HepG2 (cell line): ENCODE measurements around the gene LTA4H. TPM values are rescaled to one million over a fixed set of nuclear protein-coding genes. Genes with fewer than 3 reads are reported as not detected.
A peak's percentile ranks its signal among the peaks of the same experiment; 100 is the strongest.

ENCODE experiments used
- CAMTA2 ChIP-seq: sonication (generic); formaldehyde crosslinking; IDR thresholded peaks from 2 replicates; pipeline ENCODE4 v1.4.0; 2020; ENCODE audit warnings: mild to moderate bottlenecking, missing genetic modification reagents, borderline replicate concordance
- DR1 ChIP-seq: sonication (generic); formaldehyde crosslinking; IDR thresholded peaks from 2 replicates; pipeline ENCODE4 v1.8.0; 2021; ENCODE audit warnings: mild to moderate bottlenecking, missing genetic modification reagents, inconsistent platforms
- MATR3 ChIP-seq: sonication (generic); formaldehyde crosslinking; IDR thresholded peaks from 2 replicates; pipeline ENCODE4 v1.4.0; 2020; ENCODE audit warnings: missing genetic modification reagents
- NFYB ChIP-seq: sonication (generic); formaldehyde crosslinking; IDR thresholded peaks from 2 replicates; pipeline ENCODE4 v1.4.0; 2020; ENCODE audit warnings: missing genetic modification reagents
- NR2F6 ChIP-seq, 2 experiments: IDR thresholded peaks; 2 replicates each; pipeline ENCODE4 v1.6.1; 2016; ENCODE audit warnings: antibody characterized with exemption in 1 of 2, mild to moderate bottlenecking in 1 of 2
- SALL1 ChIP-seq: sonication (generic); formaldehyde crosslinking; IDR thresholded peaks from 2 replicates; pipeline ENCODE4 v1.8.0; 2022; ENCODE audit warnings: mild to moderate bottlenecking, missing genetic modification reagents
- ZNF30 ChIP-seq: sonication (generic); formaldehyde crosslinking; IDR thresholded peaks from 2 replicates; pipeline ENCODE4 v1.5.0; 2020; ENCODE audit warnings: mild to moderate bottlenecking, missing genetic modification reagents
- ZNF510 ChIP-seq: sonication (generic); formaldehyde crosslinking; IDR thresholded peaks from 2 replicates; pipeline ENCODE4 v1.4.0; 2020; ENCODE audit warnings: low read depth, mild to moderate bottlenecking, missing genetic modification reagents
- ZSCAN25 ChIP-seq: sonication (generic); formaldehyde crosslinking; IDR thresholded peaks from 2 replicates; pipeline ENCODE4 v1.8.0; 2022; ENCODE audit warnings: mild to moderate bottlenecking, missing genetic modification reagents
- polyA plus RNA-seq, 8 experiments: library from polyadenylated mRNA; depleted of rRNA in 3 of 8; stranded (reverse) in 7 of 8; unstranded in 1 of 8; fragments of >200 nt; fragmentation: Illumina TruSeq in 4 of 8; extraction: Trizol in 4 of 8; gene quantifications; 2 replicates each; pipeline versions ENCODE4 v1.2.1 to v1.2.3, GENCODE V29; 2011 to 2016; ENCODE audit warnings: low read depth in 4 of 8, missing spikeins in 1 of 8, mixed read lengths in 1 of 8; ENCODE audit not compliant: insufficient read depth in 1 of 8
- total RNA-seq, 5 experiments: library from RNA; depleted of rRNA; stranded (reverse); fragments of >200 nt; fragmentation: Illumina TruSeq; extraction: Trizol; gene quantifications; 2 replicates each; pipeline ENCODE4 v1.2.3, GENCODE V29; 2016; ENCODE audit warnings: low read depth in 1 of 5
- TF ChIP-seq, protein P1 (sequence below): sonication (generic); formaldehyde crosslinking; IDR thresholded peaks from 2 replicates; pipeline ENCODE4 v1.9.0; 2021; ENCODE audit warnings: mild to moderate bottlenecking, missing genetic modification reagents
- TF ChIP-seq, protein P2 (sequence below): IDR thresholded peaks from 2 replicates; pipeline ENCODE4 v1.6.1; 2016; ENCODE audit warnings: low read depth
- TF ChIP-seq, protein P3 (sequence below): IDR thresholded peaks from 2 replicates; pipeline ENCODE4 v1.6.1; 2016; ENCODE audit warnings: missing compliant biosample characterization, missing genetic modification reagents, borderline replicate concordance
- TF ChIP-seq, protein P4 (sequence below): IDR thresholded peaks from 2 replicates; pipeline ENCODE4 v1.4.0; 2020; ENCODE audit warnings: mild to moderate bottlenecking, missing genetic modification reagents
- TF ChIP-seq, protein P5 (sequence below): sonication (generic); formaldehyde crosslinking; IDR thresholded peaks from 2 replicates; pipeline ENCODE4 v1.9.0; 2021; ENCODE audit warnings: missing genetic modification reagents, mild to moderate bottlenecking, borderline replicate concordance

The LTA4H gene
- total and polyA plus RNA-seq, 2 of the 13 experiments (the other 11 are each of a cell fraction or from before 2014, with no cell fraction given) = 87.5 to 90.4 TPM

DNA sequence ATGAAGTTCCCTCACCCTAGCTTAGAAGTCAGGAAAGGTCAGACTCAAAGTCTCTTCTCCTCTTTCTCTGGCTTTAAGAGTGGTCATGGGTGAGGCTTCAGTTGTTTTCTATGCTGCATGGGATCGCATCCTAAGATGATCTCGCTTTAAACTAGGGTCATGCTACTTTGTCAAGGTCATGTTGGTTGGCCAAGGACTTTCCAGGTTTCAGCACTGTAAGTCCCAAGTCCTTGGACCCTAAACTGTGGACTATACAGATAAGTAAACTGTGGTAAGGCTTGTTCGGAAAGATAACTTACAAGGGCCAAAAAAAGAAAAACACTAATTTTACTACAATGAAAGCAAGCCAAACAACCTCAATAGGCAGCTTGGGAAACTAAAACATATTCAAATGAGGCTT lies 56.6 kb downstream of the LTA4H start (continued):
- TF ChIP-seq, protein P1, sequence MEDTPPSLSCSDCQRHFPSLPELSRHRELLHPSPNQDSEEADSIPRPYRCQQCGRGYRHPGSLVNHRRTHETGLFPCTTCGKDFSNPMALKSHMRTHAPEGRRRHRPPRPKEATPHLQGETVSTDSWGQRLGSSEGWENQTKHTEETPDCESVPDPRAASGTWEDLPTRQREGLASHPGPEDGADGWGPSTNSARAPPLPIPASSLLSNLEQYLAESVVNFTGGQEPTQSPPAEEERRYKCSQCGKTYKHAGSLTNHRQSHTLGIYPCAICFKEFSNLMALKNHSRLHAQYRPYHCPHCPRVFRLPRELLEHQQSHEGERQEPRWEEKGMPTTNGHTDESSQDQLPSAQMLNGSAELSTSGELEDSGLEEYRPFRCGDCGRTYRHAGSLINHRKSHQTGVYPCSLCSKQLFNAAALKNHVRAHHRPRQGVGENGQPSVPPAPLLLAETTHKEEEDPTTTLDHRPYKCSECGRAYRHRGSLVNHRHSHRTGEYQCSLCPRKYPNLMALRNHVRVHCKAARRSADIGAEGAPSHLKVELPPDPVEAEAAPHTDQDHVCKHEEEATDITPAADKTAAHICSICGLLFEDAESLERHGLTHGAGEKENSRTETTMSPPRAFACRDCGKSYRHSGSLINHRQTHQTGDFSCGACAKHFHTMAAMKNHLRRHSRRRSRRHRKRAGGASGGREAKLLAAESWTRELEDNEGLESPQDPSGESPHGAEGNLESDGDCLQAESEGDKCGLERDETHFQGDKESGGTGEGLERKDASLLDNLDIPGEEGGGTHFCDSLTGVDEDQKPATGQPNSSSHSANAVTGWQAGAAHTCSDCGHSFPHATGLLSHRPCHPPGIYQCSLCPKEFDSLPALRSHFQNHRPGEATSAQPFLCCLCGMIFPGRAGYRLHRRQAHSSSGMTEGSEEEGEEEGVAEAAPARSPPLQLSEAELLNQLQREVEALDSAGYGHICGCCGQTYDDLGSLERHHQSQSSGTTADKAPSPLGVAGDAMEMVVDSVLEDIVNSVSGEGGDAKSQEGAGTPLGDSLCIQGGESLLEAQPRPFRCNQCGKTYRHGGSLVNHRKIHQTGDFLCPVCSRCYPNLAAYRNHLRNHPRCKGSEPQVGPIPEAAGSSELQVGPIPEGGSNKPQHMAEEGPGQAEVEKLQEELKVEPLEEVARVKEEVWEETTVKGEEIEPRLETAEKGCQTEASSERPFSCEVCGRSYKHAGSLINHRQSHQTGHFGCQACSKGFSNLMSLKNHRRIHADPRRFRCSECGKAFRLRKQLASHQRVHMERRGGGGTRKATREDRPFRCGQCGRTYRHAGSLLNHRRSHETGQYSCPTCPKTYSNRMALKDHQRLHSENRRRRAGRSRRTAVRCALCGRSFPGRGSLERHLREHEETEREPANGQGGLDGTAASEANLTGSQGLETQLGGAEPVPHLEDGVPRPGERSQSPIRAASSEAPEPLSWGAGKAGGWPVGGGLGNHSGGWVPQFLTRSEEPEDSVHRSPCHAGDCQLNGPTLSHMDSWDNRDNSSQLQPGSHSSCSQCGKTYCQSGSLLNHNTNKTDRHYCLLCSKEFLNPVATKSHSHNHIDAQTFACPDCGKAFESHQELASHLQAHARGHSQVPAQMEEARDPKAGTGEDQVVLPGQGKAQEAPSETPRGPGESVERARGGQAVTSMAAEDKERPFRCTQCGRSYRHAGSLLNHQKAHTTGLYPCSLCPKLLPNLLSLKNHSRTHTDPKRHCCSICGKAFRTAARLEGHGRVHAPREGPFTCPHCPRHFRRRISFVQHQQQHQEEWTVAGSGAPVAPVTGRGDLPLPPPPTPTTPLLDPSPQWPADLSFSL (CRISPR knock-in tag) = no peak
- TF ChIP-seq, protein P2, sequence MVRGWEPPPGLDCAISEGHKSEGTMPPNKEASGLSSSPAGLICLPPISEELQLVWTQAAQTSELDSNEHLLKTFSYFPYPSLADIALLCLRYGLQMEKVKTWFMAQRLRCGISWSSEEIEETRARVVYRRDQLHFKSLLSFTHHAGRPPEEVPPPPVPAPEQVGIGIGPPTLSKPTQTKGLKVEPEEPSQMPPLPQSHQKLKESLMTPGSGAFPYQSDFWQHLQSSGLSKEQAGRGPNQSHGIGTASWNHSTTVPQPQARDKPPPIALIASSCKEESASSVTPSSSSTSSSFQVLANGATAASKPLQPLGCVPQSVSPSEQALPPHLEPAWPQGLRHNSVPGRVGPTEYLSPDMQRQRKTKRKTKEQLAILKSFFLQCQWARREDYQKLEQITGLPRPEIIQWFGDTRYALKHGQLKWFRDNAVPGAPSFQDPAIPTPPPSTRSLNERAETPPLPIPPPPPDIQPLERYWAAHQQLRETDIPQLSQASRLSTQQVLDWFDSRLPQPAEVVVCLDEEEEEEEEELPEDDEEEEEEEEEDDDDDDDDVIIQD (CRISPR knock-in tag) = peak; percentile 45; the same call in 1 of the 2 replicates
- TF ChIP-seq, protein P3, sequence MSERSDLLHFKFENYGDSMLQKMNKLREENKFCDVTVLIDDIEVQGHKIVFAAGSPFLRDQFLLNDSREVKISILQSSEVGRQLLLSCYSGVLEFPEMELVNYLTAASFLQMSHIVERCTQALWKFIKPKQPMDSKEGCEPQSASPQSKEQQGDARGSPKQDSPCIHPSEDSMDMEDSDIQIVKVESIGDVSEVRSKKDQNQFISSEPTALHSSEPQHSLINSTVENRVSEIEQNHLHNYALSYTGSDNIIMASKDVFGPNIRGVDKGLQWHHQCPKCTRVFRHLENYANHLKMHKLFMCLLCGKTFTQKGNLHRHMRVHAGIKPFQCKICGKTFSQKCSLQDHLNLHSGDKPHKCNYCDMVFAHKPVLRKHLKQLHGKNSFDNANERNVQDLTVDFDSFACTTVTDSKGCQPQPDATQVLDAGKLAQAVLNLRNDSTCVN (CRISPR knock-in tag) = no peak
- TF ChIP-seq ZNF510 (no peak), SALL1 (CRISPR knock-in tag) (peak; percentile 34; the same call in 1 of the 2 replicates), DR1 (CRISPR knock-in tag) (no peak), ZSCAN25 (CRISPR knock-in tag) (no peak), ZNF30 (no peak), MATR3 (CRISPR knock-in tag) (no peak), NFYB (CRISPR knock-in tag) (no peak), NR2F6 (IDR thresholded peaks at IDR 0.05) (no peak), NR2F6 (CRISPR knock-in tag; IDR thresholded peaks at IDR 0.05) (0 out of 2 replicates have a peak, but pooled peaks have one; percentile 28), CAMTA2 (CRISPR knock-in tag) (no peak)
- TF ChIP-seq, protein P4, sequence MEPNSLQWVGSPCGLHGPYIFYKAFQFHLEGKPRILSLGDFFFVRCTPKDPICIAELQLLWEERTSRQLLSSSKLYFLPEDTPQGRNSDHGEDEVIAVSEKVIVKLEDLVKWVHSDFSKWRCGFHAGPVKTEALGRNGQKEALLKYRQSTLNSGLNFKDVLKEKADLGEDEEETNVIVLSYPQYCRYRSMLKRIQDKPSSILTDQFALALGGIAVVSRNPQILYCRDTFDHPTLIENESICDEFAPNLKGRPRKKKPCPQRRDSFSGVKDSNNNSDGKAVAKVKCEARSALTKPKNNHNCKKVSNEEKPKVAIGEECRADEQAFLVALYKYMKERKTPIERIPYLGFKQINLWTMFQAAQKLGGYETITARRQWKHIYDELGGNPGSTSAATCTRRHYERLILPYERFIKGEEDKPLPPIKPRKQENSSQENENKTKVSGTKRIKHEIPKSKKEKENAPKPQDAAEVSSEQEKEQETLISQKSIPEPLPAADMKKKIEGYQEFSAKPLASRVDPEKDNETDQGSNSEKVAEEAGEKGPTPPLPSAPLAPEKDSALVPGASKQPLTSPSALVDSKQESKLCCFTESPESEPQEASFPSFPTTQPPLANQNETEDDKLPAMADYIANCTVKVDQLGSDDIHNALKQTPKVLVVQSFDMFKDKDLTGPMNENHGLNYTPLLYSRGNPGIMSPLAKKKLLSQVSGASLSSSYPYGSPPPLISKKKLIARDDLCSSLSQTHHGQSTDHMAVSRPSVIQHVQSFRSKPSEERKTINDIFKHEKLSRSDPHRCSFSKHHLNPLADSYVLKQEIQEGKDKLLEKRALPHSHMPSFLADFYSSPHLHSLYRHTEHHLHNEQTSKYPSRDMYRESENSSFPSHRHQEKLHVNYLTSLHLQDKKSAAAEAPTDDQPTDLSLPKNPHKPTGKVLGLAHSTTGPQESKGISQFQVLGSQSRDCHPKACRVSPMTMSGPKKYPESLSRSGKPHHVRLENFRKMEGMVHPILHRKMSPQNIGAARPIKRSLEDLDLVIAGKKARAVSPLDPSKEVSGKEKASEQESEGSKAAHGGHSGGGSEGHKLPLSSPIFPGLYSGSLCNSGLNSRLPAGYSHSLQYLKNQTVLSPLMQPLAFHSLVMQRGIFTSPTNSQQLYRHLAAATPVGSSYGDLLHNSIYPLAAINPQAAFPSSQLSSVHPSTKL (CRISPR knock-in tag) = peak; percentile 67
- TF ChIP-seq, protein P5, sequence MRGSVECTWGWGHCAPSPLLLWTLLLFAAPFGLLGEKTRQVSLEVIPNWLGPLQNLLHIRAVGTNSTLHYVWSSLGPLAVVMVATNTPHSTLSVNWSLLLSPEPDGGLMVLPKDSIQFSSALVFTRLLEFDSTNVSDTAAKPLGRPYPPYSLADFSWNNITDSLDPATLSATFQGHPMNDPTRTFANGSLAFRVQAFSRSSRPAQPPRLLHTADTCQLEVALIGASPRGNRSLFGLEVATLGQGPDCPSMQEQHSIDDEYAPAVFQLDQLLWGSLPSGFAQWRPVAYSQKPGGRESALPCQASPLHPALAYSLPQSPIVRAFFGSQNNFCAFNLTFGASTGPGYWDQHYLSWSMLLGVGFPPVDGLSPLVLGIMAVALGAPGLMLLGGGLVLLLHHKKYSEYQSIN (CRISPR knock-in tag) = no peak
